MG63 (cell line): ENCODE data around the gene C1RL. TPM values are rescaled to one million over a fixed set of nuclear protein-coding genes. Genes with fewer than 3 reads are reported as not detected.

Experiments used
- DNase-seq: peaks from one replicate; pipeline ENCODE4 v3.0.0-alpha.2; 2020
- H3K27me3 ChIP-seq: fragments of 250-450 bp; sonication (Bioruptor Pico); 2 replicates; pipeline ENCODE4 v1.5.1; 2020; ENCODE audit warnings: mild to moderate bottlenecking, moderate library complexity
- H3K36me3 ChIP-seq: fragments of 250-450 bp; sonication (Bioruptor Pico); 2 replicates; pipeline ENCODE4 v1.5.1; 2020; ENCODE audit warnings: mild to moderate bottlenecking, moderate library complexity
- H3K4me3 ChIP-seq: fragments of 250-450 bp; sonication (Bioruptor Pico); 2 replicates; pipeline ENCODE4 v1.5.1; 2020; ENCODE audit warnings: mild to moderate bottlenecking, moderate library complexity
- H3K9me3 ChIP-seq: fragments of 250-450 bp; sonication (Bioruptor Pico); 2 replicates; pipeline ENCODE4 v1.5.1; 2020; ENCODE audit warnings: mild to moderate bottlenecking, moderate library complexity
- total RNA-seq: library from RNA; depleted of rRNA; stranded (reverse); fragments of >200 nt; shearing (Covaris generic); gene quantifications from 2 replicates; pipeline ENCODE4 v1.2.3, GENCODE V29; 2014; ENCODE audit warnings: low replicate concordance

C1RL gene
- total RNA-seq, 1 experiment from 2014 or later, result 3.7 TPM

DNA sequence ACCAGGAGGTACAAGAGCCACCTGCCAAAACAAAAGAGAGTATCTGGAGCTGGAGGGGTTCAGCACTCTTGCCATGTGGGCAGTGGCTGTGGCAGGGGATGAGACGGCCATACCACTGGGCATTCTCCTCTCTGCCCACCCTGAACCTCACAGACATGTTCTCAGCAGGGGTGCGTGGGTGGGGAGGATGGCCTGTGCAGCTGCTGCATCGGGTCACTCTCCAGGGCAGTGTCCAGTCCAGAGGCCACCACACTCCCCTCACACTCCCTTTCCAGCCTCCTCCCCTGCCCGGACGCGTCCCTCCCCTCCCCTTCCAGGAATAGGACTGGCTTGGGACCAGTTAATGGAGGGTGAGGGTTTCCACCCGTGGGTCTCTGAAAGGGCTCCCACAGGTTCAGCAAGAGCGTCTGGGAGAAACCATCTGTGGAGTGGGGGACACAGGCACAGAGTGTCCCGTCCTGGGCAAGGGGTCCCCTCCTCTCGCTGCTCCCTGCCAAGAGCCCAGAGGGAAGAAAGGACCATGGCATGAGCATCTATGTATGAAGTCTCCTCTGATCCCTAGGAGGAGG, 17.3 kb downstream of the C1RL start:
- Histone ChIP-seq H3K9me3 (no peaks in the 10 kb centered on the region), H3K4me3 (peak overlapping the region; percentile 45), H3K27me3 (no peaks in the 10 kb centered on the region), H3K36me3 (no peaks in the 10 kb centered on the region)
- DNase-seq, result no peak

- no peak overlapping the region for H3K4me3 ChIP-seq
- DNase-seq, result no peak
Observed at GRCh38 chr12:7091171-7091570, 17.8 kb downstream of the C1RL start.

DNA sequence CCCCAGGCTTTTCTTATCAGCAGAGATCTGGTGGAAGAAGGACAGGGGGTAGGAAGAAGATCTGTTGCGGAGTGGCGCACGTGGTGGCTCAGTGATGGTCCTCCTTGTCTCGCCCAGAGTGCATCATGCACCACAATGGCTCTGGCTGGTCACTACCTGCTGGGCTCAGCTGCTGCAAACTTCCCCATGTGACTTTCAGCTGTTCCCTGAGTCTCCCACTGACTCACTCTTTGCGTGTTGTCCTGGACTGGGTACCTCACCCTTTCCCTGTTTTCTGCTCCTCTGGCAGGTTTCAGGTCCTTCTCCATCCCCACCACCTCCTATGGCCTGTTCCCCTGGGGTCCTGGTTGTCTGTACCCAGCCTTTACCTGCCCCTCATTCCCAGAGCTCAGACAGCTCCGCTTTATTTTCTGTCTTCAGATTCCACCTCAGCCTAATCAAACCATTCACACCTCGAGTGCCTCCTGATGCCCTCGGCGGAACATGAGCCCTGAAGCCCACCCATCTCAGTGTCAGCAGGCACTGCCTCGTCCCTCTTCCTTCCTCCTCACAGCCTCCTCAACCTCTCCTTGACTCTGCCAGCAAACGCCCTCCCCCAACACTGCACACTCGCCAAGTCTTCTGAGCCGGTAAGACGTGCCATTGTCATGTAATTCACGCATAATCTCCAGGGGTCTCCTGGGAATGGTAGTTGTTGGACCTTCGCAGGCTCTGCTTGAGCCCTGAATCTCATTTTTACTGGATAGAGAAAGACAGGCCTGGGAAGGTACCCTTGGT, 18.6 kb downstream of the C1RL start:
- no peak for DNase-seq
- Histone ChIP-seq H3K4me3 (no peak overlapping the region), H3K36me3 (peaks cover under 1% of the 10 kb centered on the region; the same call in 1 of the 2 replicates), H3K27me3 (no peaks in the 10 kb centered on the region), H3K9me3 (no peaks in the 10 kb centered on the region)

More at GRCh38 chr12:7091171-7091570, 17.8 kb downstream of the C1RL start:
- no peaks in the 10 kb centered on the region for H3K27me3 ChIP-seq
- no peaks in the 10 kb centered on the region for H3K9me3 ChIP-seq
- no peaks in the 10 kb centered on the region for H3K36me3 ChIP-seq

DNA sequence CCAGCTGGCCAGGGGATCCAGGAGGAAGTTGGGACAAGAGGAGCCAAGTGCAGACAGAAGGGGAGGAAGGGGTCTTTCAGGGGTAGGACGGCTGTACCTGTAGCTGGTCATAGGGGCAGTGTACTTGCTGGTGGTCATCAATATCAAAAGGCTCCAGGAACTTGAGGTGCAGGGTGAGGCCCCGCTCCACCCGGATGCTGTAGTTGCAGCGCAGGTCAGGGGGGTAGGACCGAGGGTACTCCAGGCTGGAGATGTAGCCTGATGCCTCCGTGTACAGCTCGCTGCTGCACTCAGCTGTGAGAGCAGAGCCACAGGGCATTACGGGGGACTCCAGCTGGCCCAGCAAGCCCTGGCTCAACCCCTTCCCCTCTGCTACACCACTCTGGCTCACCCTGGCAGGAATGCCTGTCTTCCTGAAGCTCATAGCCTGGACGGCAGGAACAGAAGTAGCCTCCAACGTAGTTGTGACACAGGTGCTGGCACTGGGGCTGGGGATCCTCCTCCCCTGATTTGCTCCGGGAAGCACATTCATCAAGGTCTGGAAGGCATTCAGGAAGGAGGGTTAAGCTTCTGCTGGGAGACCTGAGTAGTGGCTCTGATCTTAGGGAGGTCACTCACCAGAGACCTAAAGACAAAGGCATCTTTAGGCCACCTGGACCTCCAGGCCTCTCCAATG, 19.7 kb downstream of the C1RL start:
- H3K9me3 ChIP-seq, result no peaks in the 10 kb centered on the region
- no peak for DNase-seq
- H3K36me3 ChIP-seq, result peaks cover 4% of the 10 kb centered on the region
- H3K4me3 ChIP-seq, result no peak overlapping the region
- no peaks in the 10 kb centered on the region for H3K27me3 ChIP-seq

GRCh38 chr12:7083125-7083524, 25.9 kb downstream of the C1RL start:
- no peak for DNase-seq
- Histone ChIP-seq H3K27me3 (no peaks in the 10 kb centered on the region), H3K4me3 (no peak overlapping the region), H3K36me3 (peaks cover 15% of the 10 kb centered on the region), H3K9me3 (no peaks in the 10 kb centered on the region)

GRCh38 chr12:7081037-7081436, 28.0 kb downstream of the C1RL start:
- no peaks in the 10 kb centered on the region for H3K9me3 ChIP-seq
- no peak for DNase-seq
- no peak overlapping the region for H3K4me3 ChIP-seq
- H3K27me3 ChIP-seq, result no peaks in the 10 kb centered on the region
- H3K36me3 ChIP-seq, result peaks cover 15% of the 10 kb centered on the region

- DNase-seq, result peak; percentile 40
- H3K9me3 ChIP-seq, result no peaks in the 10 kb centered on the region
- no peak overlapping the region for H3K4me3 ChIP-seq
- peaks cover 11% of the 10 kb centered on the region for H3K36me3 ChIP-seq
- H3K27me3 ChIP-seq, result no peaks in the 10 kb centered on the region
Observed at GRCh38 chr12:7079826-7080125, 29.2 kb downstream of the C1RL start.

- Histone ChIP-seq H3K27me3 (no peaks in the 10 kb centered on the region), H3K36me3 (peaks cover 9% of the 10 kb centered on the region), H3K9me3 (no peaks in the 10 kb centered on the region), H3K4me3 (no peak overlapping the region)
- DNase-seq, result no peak
Observed at GRCh38 chr12:7078163-7078562, 30.9 kb downstream of the C1RL start.

DNA sequence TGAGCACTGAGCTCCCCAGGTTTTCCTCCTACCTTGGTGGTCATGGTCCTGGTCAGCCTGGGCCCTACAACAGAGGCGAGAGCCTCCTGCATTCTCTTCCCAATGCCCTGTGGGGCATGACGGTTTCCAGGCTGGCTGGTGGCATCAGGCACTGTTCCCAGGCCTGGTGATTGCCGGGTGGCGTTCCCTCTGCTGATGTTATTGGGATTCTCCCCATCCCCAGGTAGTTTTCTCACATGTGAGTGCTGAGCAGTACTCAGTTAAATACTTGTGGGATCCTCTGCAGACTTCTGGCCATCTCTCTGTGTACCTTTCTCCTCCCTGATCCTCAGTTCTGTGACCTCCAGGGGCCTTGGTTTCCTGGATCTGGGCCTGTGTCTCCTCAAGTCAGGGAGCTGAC, 32.5 kb downstream of the C1RL start:
- DNase-seq, result no peak
- no peak overlapping the region for H3K4me3 ChIP-seq
- H3K27me3 ChIP-seq, result no peaks in the 10 kb centered on the region
- peaks cover 3% of the 10 kb centered on the region; the same call in 1 of the 2 replicates for H3K36me3 ChIP-seq
- H3K9me3 ChIP-seq, result no peaks in the 10 kb centered on the region

DNA sequence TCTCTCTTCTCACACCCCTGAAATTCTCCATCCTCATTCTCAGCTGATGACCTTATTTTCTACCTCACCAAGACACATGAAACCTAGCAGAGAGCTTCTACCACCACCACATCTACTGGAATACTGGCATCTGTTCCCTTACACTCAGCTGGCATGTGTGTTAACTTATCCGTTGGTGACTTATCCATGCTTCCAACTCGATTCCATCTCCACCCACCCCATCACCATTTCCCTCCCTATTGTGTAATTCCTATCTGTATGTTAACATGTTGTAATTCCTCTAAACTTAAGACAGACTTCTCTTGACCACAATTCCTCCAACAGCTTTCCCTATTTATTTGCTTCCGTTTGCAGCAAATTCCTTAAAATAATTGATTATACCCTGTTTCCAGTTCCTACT, 33.1 kb downstream of the C1RL start:
- Histone ChIP-seq H3K4me3 (no peak overlapping the region), H3K9me3 (no peaks in the 10 kb centered on the region), H3K27me3 (no peaks in the 10 kb centered on the region), H3K36me3 (peaks cover 3% of the 10 kb centered on the region; the same call in 1 of the 2 replicates)
- DNase-seq, result no peak

DNA sequence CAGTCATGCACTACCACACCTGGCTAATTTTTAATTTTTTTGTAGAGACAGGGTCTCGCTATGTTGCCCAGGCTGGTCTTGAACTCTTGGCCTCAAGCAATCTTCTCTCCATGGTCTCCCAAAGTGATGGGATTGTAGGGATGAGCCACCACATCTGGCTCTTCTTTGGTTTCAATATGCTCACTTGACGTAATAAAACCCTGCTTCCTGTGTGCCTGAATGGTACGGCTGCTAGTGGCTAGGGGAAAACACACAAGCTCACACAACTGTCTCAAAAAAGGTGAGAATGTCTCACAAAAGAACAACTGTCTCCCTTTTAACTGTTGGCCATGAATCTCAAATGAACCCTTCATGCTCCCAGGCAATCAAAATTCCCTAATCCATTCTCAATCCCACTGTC, 33.5 kb downstream of the C1RL start:
- H3K36me3 ChIP-seq, result 0 out of 2 replicates have a peak, but pooled peaks cover under 1% of the 10 kb centered on the region
- H3K4me3 ChIP-seq, result no peak overlapping the region
- DNase-seq, result no peak
- no peaks in the 10 kb centered on the region for H3K27me3 ChIP-seq
- no peaks in the 10 kb centered on the region for H3K9me3 ChIP-seq

DNA sequence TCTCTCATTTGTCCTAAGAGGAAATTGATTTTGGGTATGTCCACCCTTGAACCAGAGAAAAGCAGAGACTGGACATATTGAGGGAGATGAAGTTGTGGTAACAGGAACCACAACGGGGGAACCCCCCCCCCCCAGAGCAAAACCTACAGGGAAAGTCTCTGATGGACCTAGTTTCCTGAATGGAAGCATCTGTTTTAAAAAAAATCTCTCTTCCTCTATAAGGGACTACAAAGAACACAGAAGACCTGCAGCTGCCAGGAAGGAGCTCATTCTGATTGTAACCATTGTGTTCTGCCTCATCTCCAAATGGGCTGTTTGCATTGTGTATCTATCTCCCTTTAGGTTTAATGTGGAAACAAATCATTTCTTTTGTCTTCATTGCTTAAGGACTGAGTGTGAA, 35.1 kb downstream of the C1RL start:
- Histone ChIP-seq H3K9me3 (no peaks in the 10 kb centered on the region), H3K4me3 (no peak overlapping the region), H3K36me3 (no peaks in the 10 kb centered on the region), H3K27me3 (no peaks in the 10 kb centered on the region)
- no peak for DNase-seq

DNA sequence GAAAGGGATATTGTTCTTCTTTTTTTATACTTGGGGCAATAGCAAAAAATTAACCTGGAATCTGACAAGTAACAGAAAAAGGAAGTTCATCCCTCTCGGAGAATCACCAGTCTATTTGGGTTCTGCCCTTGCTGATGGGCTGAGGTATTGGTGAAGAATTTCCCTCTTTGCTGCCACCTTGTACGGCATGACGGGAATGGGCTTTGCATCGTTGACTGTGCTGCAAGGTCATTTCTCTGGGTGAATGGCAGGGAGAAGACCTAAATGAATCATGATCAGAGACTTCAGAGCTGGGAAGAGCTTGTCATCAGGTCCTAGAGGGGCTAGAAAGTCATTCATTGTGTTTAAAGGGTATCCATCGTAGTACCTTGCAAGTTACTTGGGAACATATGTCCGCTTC, 36.5 kb downstream of the C1RL start:
- no peaks in the 10 kb centered on the region for H3K9me3 ChIP-seq
- H3K27me3 ChIP-seq, result no peaks in the 10 kb centered on the region
- no peak overlapping the region for H3K4me3 ChIP-seq
- H3K36me3 ChIP-seq, result no peaks in the 10 kb centered on the region
- no peak for DNase-seq

DNA sequence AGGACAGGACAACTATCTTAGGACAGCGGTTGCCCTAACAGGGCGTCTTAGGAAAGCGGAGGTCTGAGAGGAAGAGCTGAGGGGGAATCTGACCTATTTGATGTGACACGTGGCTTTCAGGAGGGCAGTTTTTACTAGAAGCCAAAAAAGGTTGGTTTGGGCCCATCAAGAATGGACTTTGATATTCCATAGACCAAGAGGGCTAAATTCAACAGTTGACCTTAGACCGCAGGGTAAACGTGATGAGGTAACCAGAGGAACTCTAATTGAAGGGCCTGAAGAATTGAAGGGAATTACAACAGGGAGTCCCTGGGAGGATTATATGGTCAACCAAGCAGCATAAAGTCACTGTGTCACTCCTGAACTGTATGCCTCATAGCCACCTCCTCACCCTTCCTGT, 37.0 kb downstream of the C1RL start:
- Histone ChIP-seq H3K9me3 (no peaks in the 10 kb centered on the region), H3K27me3 (no peaks in the 10 kb centered on the region), H3K36me3 (no peaks in the 10 kb centered on the region), H3K4me3 (no peak overlapping the region)
- no peak for DNase-seq

- no peak for DNase-seq
- H3K27me3 ChIP-seq, result no peaks in the 10 kb centered on the region
- H3K9me3 ChIP-seq, result no peaks in the 10 kb centered on the region
- H3K36me3 ChIP-seq, result peaks cover 2% of the 10 kb centered on the region; the same call in 1 of the 2 replicates
- H3K4me3 ChIP-seq, result no peak overlapping the region
Observed at GRCh38 chr12:7069386-7069785, 39.6 kb downstream of the C1RL start.

GRCh38 chr12:7068994-7069346, 40.0 kb downstream of the C1RL start:
- no peaks in the 10 kb centered on the region for H3K9me3 ChIP-seq
- DNase-seq, result no peak
- no peak overlapping the region for H3K4me3 ChIP-seq
- H3K27me3 ChIP-seq, result no peaks in the 10 kb centered on the region
- peaks cover 2% of the 10 kb centered on the region; the same call in 1 of the 2 replicates for H3K36me3 ChIP-seq

GRCh38 chr12:7068240-7068993, 40.6 kb downstream of the C1RL start:
- Histone ChIP-seq H3K9me3 (no peaks in the 10 kb centered on the region), H3K4me3 (no peak overlapping the region), H3K36me3 (peaks cover 2% of the 10 kb centered on the region; the same call in 1 of the 2 replicates), H3K27me3 (no peaks in the 10 kb centered on the region)
- DNase-seq, result no peak
